Suprapubic skin (tissue), 4 donors: ENCODE results near the gene SLC29A3. TPM values are rescaled to one million over a fixed set of nuclear protein-coding genes. Genes with fewer than 3 reads are reported as not detected.

Source experiments
- DNase-seq, 2 donors: peaks; one replicate each; pipeline ENCODE4 v3.0.0-alpha.2; 2019; ENCODE audit warnings: low spot score in 2 of 2
- H3K27ac ChIP-seq: fragments of 200-600 bp; sonication (generic); one replicate; pipeline ENCODE4 v1.5.1; 2019
- H3K27me3 ChIP-seq: fragments of 200-600 bp; sonication (generic); one replicate; pipeline ENCODE4 v1.5.1; 2019
- H3K36me3 ChIP-seq: fragments of 200-600 bp; sonication (generic); one replicate; pipeline ENCODE4 v1.5.1; 2019
- H3K4me1 ChIP-seq: fragments of 200-600 bp; sonication (generic); one replicate; pipeline ENCODE4 v1.5.1; 2019
- H3K4me3 ChIP-seq: fragments of 200-600 bp; sonication (generic); one replicate; pipeline ENCODE4 v1.5.1; 2019; ENCODE audit warnings: mild to moderate bottlenecking
- H3K9me3 ChIP-seq: fragments of 200-600 bp; sonication (generic); one replicate; pipeline ENCODE4 v1.5.1; 2019
- EP300 ChIP-seq: sonication (generic); formaldehyde crosslinking; IDR thresholded peaks from one replicate; pipeline ENCODE4 v1.6.1; 2017; ENCODE audit warnings: antibody characterized with exemption
- POLR2A ChIP-seq, 2 donors: fragments of 450-650 bp; IDR thresholded peaks; one replicate each; pipeline ENCODE4 v1.6.1; 2017; ENCODE audit warnings: antibody characterized with exemption in 2 of 2, mild to moderate bottlenecking in 2 of 2, moderate library complexity in 2 of 2
- POLR2AphosphoS5 ChIP-seq, 3 donors: sonication (generic); formaldehyde crosslinking; IDR thresholded peaks; one replicate each; pipeline ENCODE4 v1.6.1; 2017; ENCODE audit warnings: antibody characterized with exemption in 3 of 3
- WGBS: methylation state at CpG from one replicate; pipeline ENCODE4 v1.1.5; 2018; 5-methylcytosine and 5-hydroxymethylcytosine counted together
- total RNA-seq, 4 donors: library from RNA; depleted of rRNA; stranded (reverse); fragments of >200 nt; gene quantifications; one replicate each; pipeline ENCODE4 v1.1.0, GENCODE V29; 2016
- TF ChIP-seq, protein P1 (sequence below), 2 donors: fragments of 200-600 bp in 1 of 2; fragments of 450-650 bp in 1 of 2; sonication (generic) in 1 of 2; IDR thresholded peaks; one replicate each; pipeline ENCODE4 v1.5.1; 2016 to 2019; ENCODE audit warnings: antibody characterized with exemption in 2 of 2, mild to moderate bottlenecking in 1 of 2, moderate library complexity in 1 of 2

Gene SLC29A3
- 1 to 10 TPM; 1.3 to 2.8 (median 2.2) TPM for total RNA-seq

DNA sequence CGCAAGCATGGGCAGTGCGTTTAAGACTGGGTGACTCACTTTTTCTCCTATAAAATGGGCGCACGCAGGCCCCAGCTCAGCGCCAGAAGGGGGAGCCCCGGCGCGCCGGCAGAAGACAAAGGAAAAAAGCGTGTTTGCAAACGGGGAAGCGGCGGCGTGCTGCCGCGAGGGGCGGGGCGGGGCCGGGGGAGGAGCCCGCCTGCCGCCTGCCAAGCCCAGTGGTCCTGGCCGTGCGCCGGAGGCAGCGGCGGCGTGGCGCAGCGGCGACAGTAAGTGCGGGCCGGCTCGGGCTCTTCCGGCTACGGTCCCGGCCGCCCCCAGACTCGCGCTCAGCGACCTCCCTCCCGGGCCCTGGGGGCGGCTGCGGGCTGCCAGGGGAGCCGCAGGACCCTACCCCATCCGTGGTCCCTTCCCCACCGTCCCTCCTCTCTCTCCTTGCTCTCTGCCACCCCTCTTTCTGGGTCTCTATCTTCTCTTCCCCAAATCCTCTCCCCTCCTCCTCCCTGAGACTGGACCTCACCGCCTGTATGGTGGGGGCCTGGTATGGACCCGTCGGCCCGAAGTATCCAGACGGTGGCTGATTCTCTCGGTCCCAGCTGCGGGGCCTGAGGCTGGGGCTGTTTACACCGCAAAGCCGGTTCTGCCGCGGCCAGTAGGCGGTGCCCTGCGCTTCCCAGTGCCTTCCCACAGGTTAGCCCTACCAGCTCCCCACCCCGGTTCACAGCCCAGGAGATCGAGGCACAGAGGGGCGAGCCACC lies at the start of gene SLC29A3:
TSS of gene SLC29A3 (plus strand) at position 218 of the 758 bp plus-strand sequence. CDS start at position 269, 51 bp downstream.
- H3K4me3 ChIP-seq, result peak within 1 kb of the TSS; percentile 62
- H3K4me1 ChIP-seq, result peaks cover 21% of the 10 kb centered on the region
- DNase-seq, result peak; percentile 86 to 90
- no peaks in the 10 kb centered on the region for H3K9me3 ChIP-seq
- H3K36me3 ChIP-seq, result peaks cover 8% of the 10 kb centered on the region
- H3K27ac ChIP-seq, result peak within 1 kb of the TSS; percentile 56
- 1% methylated on average over 48 of the region's 62 CpGs for WGBS
- TF ChIP-seq EP300, result no peak
- TF ChIP-seq, protein P1, sequence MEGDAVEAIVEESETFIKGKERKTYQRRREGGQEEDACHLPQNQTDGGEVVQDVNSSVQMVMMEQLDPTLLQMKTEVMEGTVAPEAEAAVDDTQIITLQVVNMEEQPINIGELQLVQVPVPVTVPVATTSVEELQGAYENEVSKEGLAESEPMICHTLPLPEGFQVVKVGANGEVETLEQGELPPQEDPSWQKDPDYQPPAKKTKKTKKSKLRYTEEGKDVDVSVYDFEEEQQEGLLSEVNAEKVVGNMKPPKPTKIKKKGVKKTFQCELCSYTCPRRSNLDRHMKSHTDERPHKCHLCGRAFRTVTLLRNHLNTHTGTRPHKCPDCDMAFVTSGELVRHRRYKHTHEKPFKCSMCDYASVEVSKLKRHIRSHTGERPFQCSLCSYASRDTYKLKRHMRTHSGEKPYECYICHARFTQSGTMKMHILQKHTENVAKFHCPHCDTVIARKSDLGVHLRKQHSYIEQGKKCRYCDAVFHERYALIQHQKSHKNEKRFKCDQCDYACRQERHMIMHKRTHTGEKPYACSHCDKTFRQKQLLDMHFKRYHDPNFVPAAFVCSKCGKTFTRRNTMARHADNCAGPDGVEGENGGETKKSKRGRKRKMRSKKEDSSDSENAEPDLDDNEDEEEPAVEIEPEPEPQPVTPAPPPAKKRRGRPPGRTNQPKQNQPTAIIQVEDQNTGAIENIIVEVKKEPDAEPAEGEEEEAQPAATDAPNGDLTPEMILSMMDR (IDR thresholded peaks at IDR 0.05), result peak in 1 of 2 donors; percentile 52
- TF ChIP-seq POLR2AphosphoS5 (IDR thresholded peaks at IDR 0.05), result no peak
- TF ChIP-seq POLR2A (IDR thresholded peaks at IDR 0.05), result peak in 1 of 2 donors; percentile 25
- H3K27me3 ChIP-seq, result no peaks in the 10 kb centered on the region

DNA sequence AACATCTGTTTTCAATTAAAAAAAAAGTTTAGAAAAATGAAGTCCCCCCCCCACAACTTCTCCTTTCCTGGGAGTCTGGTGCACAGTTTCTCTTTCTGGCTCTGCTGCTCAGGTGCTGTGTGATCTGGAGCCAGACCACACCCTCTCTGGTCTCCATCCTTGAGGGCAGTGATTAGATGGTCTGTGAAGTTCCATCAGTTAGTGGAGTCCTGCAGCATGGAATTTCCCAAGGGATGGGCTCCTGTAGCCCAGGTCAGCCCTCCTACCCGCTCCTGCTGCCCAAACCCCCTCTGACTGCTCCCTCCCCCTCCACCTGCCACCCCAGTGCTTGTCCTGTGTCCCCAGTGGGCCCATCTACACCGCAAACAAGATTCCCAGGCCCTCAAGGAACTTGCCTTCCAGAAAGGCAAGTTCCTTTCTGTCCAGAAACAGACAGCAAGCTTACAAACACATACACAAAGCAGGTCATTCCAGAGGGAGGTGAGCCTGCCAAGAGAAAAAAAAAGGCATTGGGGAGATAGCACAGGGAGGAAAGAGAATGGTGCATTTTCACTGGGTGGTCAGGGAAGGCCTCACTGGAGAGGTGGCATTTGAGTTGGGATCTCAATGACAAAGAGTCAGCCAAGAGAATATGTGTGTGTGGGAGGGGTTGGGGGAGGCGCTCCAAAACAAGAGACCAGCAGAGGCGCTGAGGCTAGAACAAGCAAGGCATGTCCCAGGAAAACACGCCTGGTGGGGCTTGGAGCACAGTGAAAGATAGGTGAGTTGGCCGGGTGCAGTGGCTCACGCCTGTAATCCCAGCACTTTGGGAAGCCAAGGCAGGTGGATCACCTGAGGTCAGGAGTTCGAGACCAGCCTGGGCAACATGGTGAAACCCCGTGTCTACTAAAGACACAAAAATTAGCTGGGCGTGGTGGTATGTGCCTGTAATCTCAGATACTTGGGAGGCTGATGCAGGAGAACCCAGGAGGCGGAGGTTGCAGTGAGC lies 49.5 kb upstream of the SLC29A3 start:
- no peak for TF ChIP-seq EP300
- TF ChIP-seq POLR2A (IDR thresholded peaks at IDR 0.05), result no peak
- TF ChIP-seq POLR2AphosphoS5 (IDR thresholded peaks at IDR 0.05), result no peak
- TF ChIP-seq, protein P1 (IDR thresholded peaks at IDR 0.05), result no peak
- no peak for DNase-seq
- Histone ChIP-seq H3K9me3 (no peaks in the 10 kb centered on the region), H3K4me1 (peaks cover 32% of the 10 kb centered on the region), H3K4me3 (no peak overlapping the region), H3K27ac (no peak overlapping the region), H3K27me3 (no peaks in the 10 kb centered on the region), H3K36me3 (no peaks in the 10 kb centered on the region)
- 46% methylated on average over 10 of the region's 11 CpGs for WGBS

DNA sequence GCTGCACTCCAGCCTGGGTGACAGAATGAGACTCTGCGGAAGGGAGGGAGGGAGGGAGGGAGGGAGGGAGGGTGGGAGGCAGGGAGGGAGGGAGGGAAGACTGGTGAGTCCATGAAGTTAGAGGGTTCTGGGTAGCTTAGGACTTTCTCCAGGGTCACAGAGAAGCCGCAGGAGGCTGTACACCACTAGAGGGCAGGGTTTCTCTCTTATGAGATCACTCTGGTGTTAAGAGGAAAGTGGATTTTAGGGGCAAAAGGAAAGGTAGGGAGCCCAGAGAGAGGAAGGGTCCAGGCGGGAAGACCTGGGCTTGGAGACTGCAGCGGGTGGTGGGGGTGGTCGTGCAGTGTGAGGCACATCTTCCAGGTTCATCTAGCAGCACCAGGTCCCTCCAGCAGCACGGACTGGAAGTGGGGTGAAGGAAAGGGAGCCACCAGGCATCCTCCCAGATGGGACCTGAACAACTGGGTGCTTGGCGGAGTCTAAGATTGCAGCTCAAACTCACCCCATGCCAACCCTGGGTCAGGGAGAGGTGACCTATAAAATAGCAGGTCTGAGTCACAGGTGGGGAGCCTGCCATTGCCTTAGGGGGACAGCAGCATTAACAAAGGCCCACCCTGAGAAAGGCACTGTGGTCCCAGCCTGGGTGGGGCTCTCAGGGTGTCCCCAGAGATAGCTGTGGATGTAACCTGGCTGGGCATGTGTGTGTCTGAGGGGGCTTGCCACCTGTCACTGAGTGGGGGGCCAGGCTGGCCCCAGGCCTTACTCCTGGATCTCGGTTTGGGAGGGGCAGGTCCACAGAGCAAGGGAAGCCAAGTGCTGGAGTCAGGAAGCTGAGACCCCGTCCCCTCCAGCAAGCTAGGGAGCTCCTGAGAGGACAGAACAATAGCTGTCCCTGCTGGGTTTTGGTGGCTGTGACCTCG lies 48.5 kb upstream of the SLC29A3 start:
- no peak for TF ChIP-seq POLR2AphosphoS5 (IDR thresholded peaks at IDR 0.05)
- TF ChIP-seq, protein P1 (IDR thresholded peaks at IDR 0.05), result peak in 1 of 2 donors; percentile 62
- peaks cover 32% of the 10 kb centered on the region for H3K4me1 ChIP-seq
- H3K27me3 ChIP-seq, result no peaks in the 10 kb centered on the region
- no peak overlapping the region for H3K4me3 ChIP-seq
- H3K9me3 ChIP-seq, result no peaks in the 10 kb centered on the region
- no peak for DNase-seq
- H3K36me3 ChIP-seq, result no peaks in the 10 kb centered on the region
- H3K27ac ChIP-seq, result no peak overlapping the region
- 61% methylated on average over 10 of the region's 10 CpGs for WGBS

DNA sequence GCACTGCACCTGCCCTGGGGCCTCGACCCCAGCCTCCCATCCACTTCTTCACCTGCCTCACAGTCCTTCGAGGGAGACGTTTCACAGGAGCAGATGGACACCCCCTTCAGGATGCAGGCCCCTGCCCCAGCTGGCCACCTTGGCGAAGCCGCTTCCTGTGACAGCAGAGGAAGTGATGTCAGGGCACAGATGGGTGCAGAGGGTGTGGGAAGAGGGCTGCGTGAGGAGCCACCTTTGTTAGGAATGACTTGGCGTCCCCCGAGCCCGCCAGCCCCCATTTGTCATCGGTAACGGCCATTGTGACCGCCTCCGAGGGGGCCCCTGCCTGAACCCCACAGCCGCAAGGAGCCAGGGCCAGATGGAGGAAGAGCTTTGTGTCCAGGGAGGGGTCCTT lies 47.4 kb upstream of the SLC29A3 start:
- no peak overlapping the region for H3K4me3 ChIP-seq
- WGBS, result 83% methylated on average over 14 of the region's 14 CpGs
- H3K36me3 ChIP-seq, result no peaks in the 10 kb centered on the region
- H3K9me3 ChIP-seq, result no peaks in the 10 kb centered on the region
- no peaks in the 10 kb centered on the region for H3K27me3 ChIP-seq
- H3K4me1 ChIP-seq, result peaks cover 22% of the 10 kb centered on the region
- H3K27ac ChIP-seq, result no peak overlapping the region
- no peak for TF ChIP-seq POLR2AphosphoS5 (IDR thresholded peaks at IDR 0.05)
- TF ChIP-seq, protein P1 (IDR thresholded peaks at IDR 0.05), result no peak
- DNase-seq, result no peak
